ENCODE measurements around the gene RPS24.

RPS24 gene

DNA sequence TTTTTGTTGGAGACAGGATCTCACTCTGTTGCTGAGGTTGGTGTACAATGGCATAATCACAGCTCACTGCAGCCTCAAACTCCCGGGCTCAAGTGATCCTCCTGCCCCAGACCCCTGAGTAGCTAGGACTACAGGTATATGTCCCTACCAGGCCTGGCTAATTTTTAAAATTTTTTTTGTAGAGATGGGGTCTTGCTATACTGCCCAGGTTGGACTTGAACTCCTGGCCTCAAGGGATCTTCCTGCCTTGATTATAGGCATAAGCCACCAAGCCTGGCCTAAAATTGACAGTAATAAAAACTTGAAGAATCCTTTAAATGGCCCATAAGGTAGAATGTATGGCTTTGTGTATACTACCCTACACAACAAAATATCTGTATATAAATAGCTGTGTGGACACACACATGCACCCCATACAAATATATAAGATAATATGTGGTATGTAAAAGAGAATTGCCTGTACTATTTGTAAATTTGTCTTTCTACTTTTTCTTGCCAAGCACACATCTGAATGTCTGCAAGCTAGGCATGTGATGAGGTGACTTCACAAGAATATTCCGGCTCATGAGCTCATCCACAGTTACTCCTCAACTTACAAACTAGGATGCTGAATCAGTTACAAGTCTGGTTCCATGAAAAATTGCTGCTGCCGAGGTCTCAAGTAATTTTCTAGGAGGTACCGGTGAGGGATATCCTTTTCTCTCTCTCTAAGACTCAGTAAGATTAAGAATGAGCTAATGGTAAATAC, 30.9 kb upstream of the RPS24 start:
- TF ChIP-seq Cebpa-rat (IDR thresholded peaks at IDR 0.05): no peak
- H3K27me3 ChIP-seq: no peaks in the 10 kb centered on the region
- peaks cover 85 to 92% (median 90%) of the 10 kb centered on the region in 11 experiments for H3K36me3 ChIP-seq
- no peak overlapping the region for H3K9ac ChIP-seq
- no peak overlapping the region for H3K4me3 ChIP-seq
- H4K20me1 ChIP-seq: peaks cover 0 to 8% (median 0%) of the 10 kb centered on the region in 11 experiments; a peak in 2 of 22 replicates
- no peak overlapping the region for H3K4me2 ChIP-seq
- peaks cover 0 to 5% (median 0%) of the 10 kb centered on the region in 11 experiments; a peak in 2 of 22 replicates for H3K9me3 ChIP-seq (replicated peaks in 1 of 11)
- H3K4me1 ChIP-seq: no peaks in the 10 kb centered on the region
- H3K27ac ChIP-seq: no peak overlapping the region

DNA sequence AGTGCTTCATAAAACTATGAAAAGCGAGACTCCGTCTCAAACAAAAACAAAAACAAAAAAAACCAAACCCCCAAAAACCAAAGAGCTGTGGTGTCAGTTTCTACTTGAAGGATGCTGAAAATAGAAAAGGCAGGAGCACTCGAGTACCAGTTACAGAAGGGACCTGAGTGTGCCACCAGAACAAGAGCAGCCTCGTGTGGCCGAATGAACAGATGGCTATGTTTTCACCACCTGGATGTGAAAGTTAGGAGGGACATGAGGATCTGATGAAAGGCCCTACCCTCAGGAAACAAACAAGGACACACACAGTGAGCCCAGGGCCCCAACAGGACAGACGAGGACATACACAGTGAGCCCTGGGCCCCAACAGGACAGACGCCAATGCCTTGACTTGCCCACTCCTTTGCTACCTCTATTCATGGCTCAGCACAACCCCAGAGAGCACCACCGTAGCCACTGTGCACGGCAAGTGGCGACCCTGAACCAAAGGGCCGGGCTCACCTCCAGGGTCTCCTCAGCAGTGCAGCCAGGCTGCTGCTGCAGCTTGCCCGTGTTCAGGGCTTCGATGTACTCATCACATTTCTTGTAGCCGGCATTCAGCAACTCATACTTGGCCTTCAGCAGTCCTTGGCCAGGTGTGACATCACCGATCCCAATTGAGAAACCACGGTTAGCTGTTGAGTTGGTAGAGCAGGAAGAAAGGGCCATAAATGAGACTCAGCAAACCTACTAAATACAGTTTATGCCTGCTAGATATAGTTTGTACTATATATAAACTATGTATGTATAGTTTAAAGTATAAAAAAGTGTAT, 29.2 kb upstream of the RPS24 start:
- Histone ChIP-seq H3K4me2 (no peak overlapping the region), H3K4me1 (no peaks in the 10 kb centered on the region), H3K27ac (no peak overlapping the region), H3K9me3 (replicated peaks in 1 of 11) (peaks cover 0 to 2% (median 0%) of the 10 kb centered on the region in 11 experiments; a peak in 2 of 22 replicates), H3K9ac (no peak overlapping the region), H4K20me1 (peaks cover 0 to 8% (median 0%) of the 10 kb centered on the region in 11 experiments; a peak in 2 of 22 replicates), H3K4me3 (no peak overlapping the region), H3K27me3 (no peaks in the 10 kb centered on the region), H3K36me3 (peaks cover 97 to 100% (median 98%) of the 10 kb centered on the region in 11 experiments)
- no peak for TF ChIP-seq Cebpa-rat (IDR thresholded peaks at IDR 0.05)

DNA sequence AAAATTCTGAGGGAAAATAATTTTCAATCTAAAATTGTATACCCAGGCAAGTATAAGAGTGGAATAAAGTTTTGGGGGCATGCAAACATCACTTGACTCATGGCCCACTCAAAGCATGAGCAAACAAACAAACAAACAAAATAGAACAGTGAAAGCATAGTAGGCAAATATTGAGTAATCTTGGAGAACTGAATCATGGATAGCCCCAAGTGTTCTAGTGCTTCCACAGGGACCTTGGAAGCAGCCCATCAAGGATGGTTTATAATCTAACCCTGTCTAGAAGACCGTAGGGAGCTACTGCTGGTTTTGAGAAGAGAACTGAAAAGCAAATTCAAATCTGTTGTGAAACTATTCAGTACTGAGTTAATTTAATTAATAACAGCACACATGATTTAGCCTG, 26.5 kb upstream of the RPS24 start:
- Histone ChIP-seq H3K4me2 (no peak overlapping the region), H3K27me3 (no peaks in the 10 kb centered on the region), H4K20me1 (peaks cover 0 to 9% (median 4%) of the 10 kb centered on the region in 11 experiments; a peak in 3 of 22 replicates), H3K4me1 (no peaks in the 10 kb centered on the region), H3K9me3 (replicated peaks in 1 of 11) (no peaks in the 10 kb centered on the region), H3K27ac (no peak overlapping the region), H3K4me3 (no peak overlapping the region), H3K36me3 (peaks cover 97 to 100% (median 98%) of the 10 kb centered on the region in 11 experiments), H3K9ac (no peak overlapping the region)
- TF ChIP-seq Cebpa-rat (IDR thresholded peaks at IDR 0.05): no peak

DNA sequence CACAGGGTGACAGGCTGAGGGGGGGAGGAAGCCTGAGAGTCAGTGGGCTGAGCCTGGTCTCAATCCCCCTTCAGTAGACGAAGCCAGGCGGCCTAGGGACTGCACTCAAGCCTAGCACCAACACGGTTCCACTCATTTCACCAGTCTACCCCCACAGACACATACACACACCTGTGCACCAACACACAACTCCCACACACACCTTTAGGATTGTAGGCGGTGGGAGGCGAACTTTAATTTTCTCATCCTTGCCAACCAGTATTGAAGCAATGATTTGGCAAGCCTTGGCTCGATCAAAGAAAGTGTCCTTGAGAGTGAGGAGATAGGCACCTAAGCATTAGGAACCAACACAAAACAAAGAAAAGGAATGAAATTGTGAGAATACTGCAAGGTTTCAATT, 24.0 kb upstream of the RPS24 start:
- Histone ChIP-seq H3K27me3 (no peaks in the 10 kb centered on the region), H3K4me2 (no peak overlapping the region), H3K36me3 (peaks cover 97 to 100% (median 98%) of the 10 kb centered on the region in 11 experiments), H3K9me3 (replicated peaks in 1 of 11) (no peaks in the 10 kb centered on the region), H3K9ac (no peak overlapping the region), H3K27ac (no peak overlapping the region), H3K4me1 (no peaks in the 10 kb centered on the region), H4K20me1 (peaks cover 0 to 5% (median 0%) of the 10 kb centered on the region in 11 experiments; a peak in 3 of 22 replicates), H3K4me3 (no peak overlapping the region)
- no peak for TF ChIP-seq Cebpa-rat (IDR thresholded peaks at IDR 0.05)

DNA sequence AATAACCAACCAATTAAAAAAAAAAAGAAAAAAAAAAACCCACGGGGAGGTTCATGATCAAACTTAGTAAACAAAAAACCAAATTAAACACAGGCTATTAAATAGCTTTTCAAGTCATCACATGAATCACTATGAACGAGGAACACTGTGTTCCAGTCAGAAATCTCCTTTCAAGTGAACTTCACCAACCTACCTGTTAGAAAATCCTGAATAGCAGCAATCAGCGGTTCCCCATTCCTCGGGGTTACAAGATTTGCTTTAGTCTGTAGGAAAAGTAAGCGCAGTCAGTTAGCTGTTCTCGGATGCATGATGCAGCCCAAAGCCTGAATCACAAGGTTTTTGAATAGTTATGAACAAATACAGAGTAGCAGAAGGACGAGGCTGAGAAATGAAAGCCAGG, 23.4 kb upstream of the RPS24 start:
- no peaks in the 10 kb centered on the region for H3K9me3 ChIP-seq (replicated peaks in 1 of 11)
- H3K9ac ChIP-seq: no peak overlapping the region
- TF ChIP-seq Cebpa-rat (IDR thresholded peaks at IDR 0.05): no peak
- no peak overlapping the region for H3K4me3 ChIP-seq
- peaks cover 0 to 5% (median 0%) of the 10 kb centered on the region in 11 experiments; a peak in 2 of 22 replicates for H4K20me1 ChIP-seq
- peaks cover 96 to 100% (median 98%) of the 10 kb centered on the region in 11 experiments for H3K36me3 ChIP-seq
- no peaks in the 10 kb centered on the region for H3K4me1 ChIP-seq
- no peak overlapping the region for H3K27ac ChIP-seq
- H3K4me2 ChIP-seq: no peak overlapping the region
- H3K27me3 ChIP-seq: no peaks in the 10 kb centered on the region

DNA sequence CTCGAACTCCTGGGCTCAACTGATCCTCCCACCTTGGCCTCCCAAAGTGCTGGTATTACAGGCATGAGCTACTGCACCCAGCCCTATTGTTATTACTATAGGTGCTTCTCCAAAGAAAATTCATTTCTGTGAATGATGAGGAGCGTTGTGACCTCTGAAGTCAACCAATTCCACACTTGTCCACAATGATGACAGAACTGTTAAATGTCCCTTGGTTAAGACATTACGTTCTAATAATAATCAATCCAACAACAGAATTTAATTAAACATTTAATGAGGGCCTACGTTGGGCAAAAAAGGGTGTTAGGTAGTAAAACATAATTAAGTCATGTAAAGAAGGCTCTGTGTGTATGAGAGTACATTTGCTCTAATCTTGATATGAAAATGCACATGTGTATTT, 22.6 kb upstream of the RPS24 start:
- no peak for TF ChIP-seq Cebpa-rat (IDR thresholded peaks at IDR 0.05)
- no peaks in the 10 kb centered on the region for H3K4me1 ChIP-seq
- H3K36me3 ChIP-seq: peaks cover 96 to 100% (median 98%) of the 10 kb centered on the region in 11 experiments
- H3K27me3 ChIP-seq: no peaks in the 10 kb centered on the region
- no peak overlapping the region for H3K4me2 ChIP-seq
- H3K9ac ChIP-seq: no peak overlapping the region
- no peak overlapping the region for H3K27ac ChIP-seq
- H4K20me1 ChIP-seq: peaks cover 0 to 8% (median 0%) of the 10 kb centered on the region in 11 experiments; a peak in 2 of 22 replicates
- no peaks in the 10 kb centered on the region for H3K9me3 ChIP-seq (replicated peaks in 1 of 11)
- no peak overlapping the region for H3K4me3 ChIP-seq

DNA sequence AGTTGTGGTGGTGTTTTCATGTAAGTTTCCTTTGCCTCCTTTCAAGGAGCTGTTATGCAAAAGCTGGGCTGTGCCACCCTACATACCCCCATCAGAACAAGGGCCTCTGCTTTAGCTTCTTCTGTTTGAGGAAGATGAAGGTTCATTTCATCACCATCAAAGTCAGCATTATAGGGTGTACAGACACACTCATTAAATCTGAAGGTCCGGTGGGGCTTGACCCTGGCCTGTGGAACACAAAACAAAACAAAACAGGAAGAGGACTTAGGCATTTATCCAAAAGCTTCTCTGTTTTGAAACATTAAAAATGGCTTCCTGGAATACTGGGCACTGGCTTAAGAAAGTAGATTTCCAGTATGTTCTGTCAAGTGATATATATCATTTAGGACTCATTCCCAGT, 20.1 kb upstream of the RPS24 start:
- Histone ChIP-seq H3K9me3 (replicated peaks in 1 of 11) (no peaks in the 10 kb centered on the region), H3K4me2 (no peak overlapping the region), H3K27ac (no peak overlapping the region), H3K9ac (no peak overlapping the region), H3K27me3 (no peaks in the 10 kb centered on the region), H3K4me3 (no peak overlapping the region), H3K4me1 (no peaks in the 10 kb centered on the region), H3K36me3 (peaks cover 99 to 100% (median 100%) of the 10 kb centered on the region in 11 experiments), H4K20me1 (peaks cover 0 to 8% (median 0%) of the 10 kb centered on the region in 11 experiments; a peak in 3 of 22 replicates)
- TF ChIP-seq Cebpa-rat (IDR thresholded peaks at IDR 0.05): no peak

DNA sequence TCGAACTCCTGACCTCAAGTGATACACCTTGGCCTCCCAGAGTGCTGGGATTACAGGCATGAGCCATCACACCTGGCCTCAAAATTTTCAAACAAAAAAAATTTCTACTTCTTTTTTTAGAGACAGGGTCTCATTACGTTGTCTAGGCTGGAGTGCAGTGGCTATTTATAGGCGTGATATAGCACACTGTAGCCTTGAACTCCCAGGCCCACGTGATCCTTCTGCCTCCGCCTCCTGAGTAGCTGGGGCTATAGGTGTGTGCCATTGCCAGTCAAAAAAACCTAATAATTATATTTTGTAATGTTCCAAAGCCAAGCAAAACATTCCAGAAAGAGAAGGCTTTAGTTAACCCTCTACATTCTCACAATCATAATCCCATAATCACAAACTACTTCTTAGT, 18.1 kb upstream of the RPS24 start:
- no peak for TF ChIP-seq Cebpa-rat (IDR thresholded peaks at IDR 0.05)
- H3K4me1 ChIP-seq: no peaks in the 10 kb centered on the region
- no peak overlapping the region for H3K4me2 ChIP-seq
- no peak overlapping the region for H3K27ac ChIP-seq
- no peaks in the 10 kb centered on the region for H3K9me3 ChIP-seq (replicated peaks in 1 of 11)
- H3K9ac ChIP-seq: no peak overlapping the region
- H3K27me3 ChIP-seq: no peaks in the 10 kb centered on the region
- peaks cover 0 to 6% (median 0%) of the 10 kb centered on the region in 11 experiments; a peak in 2 of 22 replicates for H4K20me1 ChIP-seq
- H3K36me3 ChIP-seq: peaks cover 99 to 100% (median 100%) of the 10 kb centered on the region in 11 experiments
- no peak overlapping the region for H3K4me3 ChIP-seq

DNA sequence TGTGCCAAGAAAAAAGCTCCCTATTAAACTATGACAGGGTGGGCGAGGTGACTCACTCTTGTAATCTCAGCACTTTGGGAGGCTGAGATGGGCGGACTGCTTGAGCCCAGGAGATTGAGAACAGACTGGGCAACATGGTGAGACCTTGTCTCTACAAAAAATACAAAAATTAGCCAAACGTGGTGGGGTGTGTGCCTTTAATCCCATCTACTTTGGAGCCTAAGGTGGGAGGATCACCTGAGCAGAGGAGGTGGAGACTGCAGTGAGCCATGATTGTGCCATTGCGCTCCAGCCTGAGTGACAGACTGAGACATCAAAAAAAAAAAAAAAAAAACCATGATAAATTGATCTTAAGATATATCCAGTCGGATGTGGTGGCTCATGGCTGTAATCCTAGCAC, 15.8 kb upstream of the RPS24 start:
- H3K4me2 ChIP-seq: no peak overlapping the region

More for the DNA sequence above, 15.8 kb upstream of the RPS24 start:
- TF ChIP-seq Cebpa-rat (IDR thresholded peaks at IDR 0.05): no peak
- Histone ChIP-seq H3K9me3 (replicated peaks in 1 of 11) (no peaks in the 10 kb centered on the region), H3K36me3 (peaks cover 99 to 100% (median 100%) of the 10 kb centered on the region in 11 experiments), H3K9ac (no peak overlapping the region), H3K27ac (no peak overlapping the region), H3K27me3 (no peaks in the 10 kb centered on the region), H3K4me1 (no peaks in the 10 kb centered on the region), H4K20me1 (peaks cover 0 to 3% (median 0%) of the 10 kb centered on the region in 11 experiments; a peak in 2 of 22 replicates), H3K4me3 (no peak overlapping the region)

Data from BLaER1 treated with 17β-estradiol and CSF1 and Interleukin-3, amounts not matched to agents 10 nM and 100 nM (cell line).